Endodermal cell (in vitro differentiated cells): ENCODE measurements around the gene FUT2. TPM values are rescaled to one million over a fixed set of nuclear protein-coding genes. Genes with fewer than 3 reads are reported as not detected.

Source experiments
- DNase-seq: peaks from one replicate; pipeline ENCODE4 v3.0.0-alpha.2; 2017
- H3K27ac ChIP-seq: 2 replicates; pipeline ENCODE4 v1.5.1; 2013; ENCODE audit warnings: mild to moderate bottlenecking, low read depth, low read length, moderate library complexity
- H3K27me3 ChIP-seq: 2 replicates; pipeline ENCODE4 v1.6.1; 2013; ENCODE audit warnings: mild to moderate bottlenecking, low read length, moderate library complexity; ENCODE audit not compliant: insufficient read depth, control insufficient read depth, poor library complexity, severe bottlenecking
- H3K36me3 ChIP-seq: 2 replicates; pipeline ENCODE4 v1.7.0; 2013; ENCODE audit warnings: mild to moderate bottlenecking, low read length, moderate library complexity; ENCODE audit not compliant: control insufficient read depth, insufficient read depth
- H3K4me1 ChIP-seq: one replicate; pipeline ENCODE4 v1.7.0; 2013; ENCODE audit warnings: low read length; ENCODE audit not compliant: control insufficient read depth, insufficient read depth
- H3K4me3 ChIP-seq: 2 replicates; pipeline ENCODE4 v1.5.1; 2013; ENCODE audit warnings: mild to moderate bottlenecking, low read length, moderate library complexity
- H3K9ac ChIP-seq: 2 replicates; pipeline ENCODE4 v1.6.1; 2013; ENCODE audit warnings: mild to moderate bottlenecking, low read length, moderate library complexity; ENCODE audit not compliant: poor library complexity, severe bottlenecking; ENCODE audit errors: extremely low read depth
- H3K9me3 ChIP-seq: 2 replicates; pipeline ENCODE4 v1.6.1; 2013; ENCODE audit warnings: mild to moderate bottlenecking, low read length, moderate library complexity; ENCODE audit not compliant: control insufficient read depth
- H3K27ac Mint-ChIP-seq: 2 replicates; pipeline ENCODE4 v1.8.0; 2020; ENCODE audit warnings: mixed read lengths
- H3K27me3 Mint-ChIP-seq: 2 replicates; pipeline ENCODE4 v1.8.0; 2021; ENCODE audit warnings: mild to moderate bottlenecking, mixed read lengths; ENCODE audit not compliant: insufficient read depth
- H3K36me3 Mint-ChIP-seq: 2 replicates; pipeline ENCODE4 v1.8.0; 2020; ENCODE audit warnings: low read depth, mixed read lengths
- H3K4me1 Mint-ChIP-seq: 2 replicates; pipeline ENCODE4 v1.8.0; 2020; ENCODE audit warnings: mixed read lengths
- H3K4me3 Mint-ChIP-seq: 2 replicates; pipeline ENCODE4 v1.8.0; 2020; ENCODE audit warnings: mild to moderate bottlenecking, moderate library complexity, mixed read lengths
- H3K9me3 Mint-ChIP-seq: 2 replicates; pipeline ENCODE4 v1.8.0; 2020; ENCODE audit warnings: mild to moderate bottlenecking, mixed read lengths
- WGBS, 2 experiments: methylation state at CpG; one replicate each; pipeline versions ENCODE4 v1.1.5 to v1.1.7; 2013; ENCODE audit warnings: missing lambda C conversion rate in 2 of 2, mixed read lengths in 1 of 2; ENCODE audit not compliant: insufficient coverage in 1 of 2, insufficient read length in 1 of 2; 5-methylcytosine and 5-hydroxymethylcytosine counted together
- total RNA-seq, 2 donors: library from RNA; stranded (reverse); fragmentation: NEBNext Ultra II Directional in 1 of 2; extraction: Animal tissue kit (Norgen Biotek cat#: 25700) in 1 of 2; gene quantifications; 2 replicates in 1 of 2; 3 replicates in 1 of 2; pipeline ENCODE4 v1.2.1, GENCODE V29; 2021
- TF ChIP-seq, protein P1 (sequence below): fragments of 200-600 bp; sonication (generic); conservative IDR thresholded peaks from 2 replicates; pipeline ENCODE4 v1.5.0; 2021; ENCODE audit warnings: antibody characterized with exemption, mild to moderate bottlenecking

The FUT2 gene
- total RNA-seq, 2 donors from 2014 or later: 5.8 to 11.0 TPM

DNA sequence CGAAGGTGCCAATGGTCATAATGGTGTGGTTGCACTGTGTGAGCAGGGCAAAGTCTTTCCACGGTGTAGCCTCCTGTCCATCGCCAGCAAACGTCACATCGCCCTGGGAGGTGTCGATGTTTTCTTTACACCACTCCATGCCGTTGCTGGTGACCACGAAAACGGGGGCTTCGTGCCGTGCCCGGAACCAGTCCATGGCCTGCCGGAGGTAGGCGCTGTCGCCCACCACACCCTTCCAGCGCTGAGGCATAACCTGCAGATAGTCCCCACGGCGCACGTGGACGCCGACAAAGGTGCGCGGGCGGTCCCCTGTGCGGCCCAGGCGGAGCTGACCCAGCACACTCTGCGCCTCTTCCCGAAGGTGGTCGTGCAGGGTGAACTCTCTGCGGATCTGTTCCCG is 54.6 kb downstream of the FUT2 start:
- H3K4me1 Mint-ChIP-seq: peaks cover 20% of the 10 kb centered on the region
- Histone ChIP-seq H3K9me3 (no peaks in the 10 kb centered on the region), H3K27me3 (peaks cover 14% of the 10 kb centered on the region), H3K27ac (no peak overlapping the region), H3K9ac (no peak overlapping the region), H3K4me3 (no peak overlapping the region), H3K36me3 (peaks cover 10% of the 10 kb centered on the region), H3K4me1 (no peaks in the 10 kb centered on the region)
- peaks cover 30% of the 10 kb centered on the region for H3K27me3 Mint-ChIP-seq
- DNase-seq: no peak
- H3K27ac Mint-ChIP-seq: no peak overlapping the region
- WGBS, 2 experiments: 95 to 98% methylated on average over 31 of the region's 31 CpGs
- peaks cover 9% of the 10 kb centered on the region for H3K36me3 Mint-ChIP-seq
- H3K4me3 Mint-ChIP-seq: no peak overlapping the region
- TF ChIP-seq, protein P1, sequence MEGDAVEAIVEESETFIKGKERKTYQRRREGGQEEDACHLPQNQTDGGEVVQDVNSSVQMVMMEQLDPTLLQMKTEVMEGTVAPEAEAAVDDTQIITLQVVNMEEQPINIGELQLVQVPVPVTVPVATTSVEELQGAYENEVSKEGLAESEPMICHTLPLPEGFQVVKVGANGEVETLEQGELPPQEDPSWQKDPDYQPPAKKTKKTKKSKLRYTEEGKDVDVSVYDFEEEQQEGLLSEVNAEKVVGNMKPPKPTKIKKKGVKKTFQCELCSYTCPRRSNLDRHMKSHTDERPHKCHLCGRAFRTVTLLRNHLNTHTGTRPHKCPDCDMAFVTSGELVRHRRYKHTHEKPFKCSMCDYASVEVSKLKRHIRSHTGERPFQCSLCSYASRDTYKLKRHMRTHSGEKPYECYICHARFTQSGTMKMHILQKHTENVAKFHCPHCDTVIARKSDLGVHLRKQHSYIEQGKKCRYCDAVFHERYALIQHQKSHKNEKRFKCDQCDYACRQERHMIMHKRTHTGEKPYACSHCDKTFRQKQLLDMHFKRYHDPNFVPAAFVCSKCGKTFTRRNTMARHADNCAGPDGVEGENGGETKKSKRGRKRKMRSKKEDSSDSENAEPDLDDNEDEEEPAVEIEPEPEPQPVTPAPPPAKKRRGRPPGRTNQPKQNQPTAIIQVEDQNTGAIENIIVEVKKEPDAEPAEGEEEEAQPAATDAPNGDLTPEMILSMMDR: no peak
- H3K9me3 Mint-ChIP-seq: no peaks in the 10 kb centered on the region

DNA sequence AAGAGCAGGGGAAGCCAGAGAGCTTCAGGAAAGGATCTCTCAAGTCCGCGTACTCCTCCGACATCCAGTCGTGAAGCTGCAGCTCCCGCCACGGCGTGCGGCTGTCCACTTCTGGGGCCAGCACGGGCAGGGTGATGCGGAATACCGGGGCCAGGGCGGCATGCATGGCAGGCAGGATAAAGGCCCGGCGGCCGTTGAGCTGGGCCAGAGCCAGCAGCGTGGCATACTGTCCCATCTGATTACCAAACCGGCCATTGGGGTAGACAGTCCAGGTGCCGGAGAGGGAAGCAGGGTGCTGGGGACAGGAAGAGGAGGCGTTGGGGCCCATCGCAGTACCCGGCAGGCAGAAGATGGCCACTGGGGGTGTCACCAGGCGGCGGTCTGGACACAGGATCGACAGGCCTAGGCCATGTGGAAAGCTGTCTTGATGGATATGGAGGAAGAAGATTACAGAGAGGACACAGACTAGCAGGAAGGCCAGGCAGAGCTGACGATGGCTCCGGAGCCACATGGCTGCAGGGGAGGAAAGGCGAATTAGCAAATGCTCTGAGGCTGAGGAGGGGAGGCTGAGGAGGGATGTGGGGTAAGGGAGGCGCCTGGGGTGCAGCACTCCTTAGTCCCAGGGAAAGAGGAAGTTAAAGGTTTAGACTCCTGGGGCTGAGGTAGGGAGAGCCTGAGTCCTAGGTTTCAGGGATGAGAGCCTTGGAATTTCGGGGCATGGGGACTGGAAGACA is 55.2 kb downstream of the FUT2 start:
- peak; percentile 45 for DNase-seq
- Histone ChIP-seq H3K9me3 (no peaks in the 10 kb centered on the region), H3K9ac (no peak overlapping the region), H3K27me3 (peaks cover 14% of the 10 kb centered on the region), H3K4me1 (no peaks in the 10 kb centered on the region), H3K4me3 (no peak overlapping the region), H3K36me3 (peaks cover 10% of the 10 kb centered on the region), H3K27ac (no peak overlapping the region)
- TF ChIP-seq, protein P1: no peak
- 95 to 96% methylated on average over 26 to 29 of the region's 29 CpGs for WGBS, 2 experiments
- Mint-ChIP-seq H3K4me3 (peak overlapping the region; percentile 81), H3K36me3 (peaks cover 9% of the 10 kb centered on the region), H3K27ac (no peak overlapping the region), H3K9me3 (no peaks in the 10 kb centered on the region), H3K4me1 (peaks cover 20% of the 10 kb centered on the region), H3K27me3 (peaks cover 31% of the 10 kb centered on the region)

DNA sequence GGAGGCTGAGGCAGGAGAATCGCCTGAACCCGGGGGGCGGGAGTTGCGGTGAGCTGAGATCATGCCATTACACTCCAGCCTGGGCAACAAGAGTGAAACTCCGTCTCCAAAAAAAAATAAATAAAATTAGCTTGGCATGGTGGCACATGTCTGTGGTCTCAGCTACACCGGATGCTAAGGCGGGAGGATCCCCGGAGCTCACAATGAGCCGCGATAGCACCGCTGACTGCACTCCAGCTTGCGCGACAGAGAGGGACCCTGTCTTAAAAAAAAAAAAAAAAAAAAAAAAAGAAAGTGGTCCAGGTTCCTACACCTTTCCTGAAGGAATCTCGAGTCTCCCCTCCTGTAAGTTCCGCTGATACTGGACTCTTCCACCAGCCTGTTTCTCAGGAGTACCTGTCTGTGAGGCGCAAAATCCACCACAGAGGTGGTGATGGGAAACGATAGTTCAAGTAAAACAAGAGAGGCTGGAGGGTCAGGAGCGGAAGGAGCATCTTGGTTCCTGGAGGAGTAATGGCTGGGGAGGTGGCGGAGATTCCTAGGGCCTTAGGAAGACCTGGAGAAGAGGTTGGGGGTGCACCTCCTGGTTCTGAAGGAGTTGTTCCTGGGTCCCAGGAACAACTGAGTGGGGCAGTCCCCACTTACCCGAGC is 56.2 kb downstream of the FUT2 start:
- H3K36me3 ChIP-seq: peaks cover 10% of the 10 kb centered on the region
- peaks cover 13% of the 10 kb centered on the region for H3K4me1 Mint-ChIP-seq
- H3K36me3 Mint-ChIP-seq: peaks cover 9% of the 10 kb centered on the region
- H3K4me3 ChIP-seq: peak overlapping the region; percentile 84
- no peak overlapping the region for H3K27ac ChIP-seq
- peaks cover 26% of the 10 kb centered on the region for H3K27me3 Mint-ChIP-seq
- peak overlapping the region; percentile 82 for H3K27ac Mint-ChIP-seq
- H3K27me3 ChIP-seq: peaks cover 14% of the 10 kb centered on the region
- TF ChIP-seq, protein P1: no peak
- H3K9me3 ChIP-seq: no peaks in the 10 kb centered on the region
- no peak for DNase-seq
- 30 to 56% methylated on average over 13 to 20 of the region's 20 CpGs for WGBS, 2 experiments
- H3K9ac ChIP-seq: peak overlapping the region; percentile 22
- H3K4me1 ChIP-seq: no peaks in the 10 kb centered on the region
- no peaks in the 10 kb centered on the region for H3K9me3 Mint-ChIP-seq
- peak overlapping the region; percentile 81 for H3K4me3 Mint-ChIP-seq
